ENCODE results near the gene PALD1.
"Not testable (repeated sequence)": the region's sequence is repeated elsewhere in the genome, so short reads cannot be mapped to it uniquely, and the experiment has no call there.

Gene PALD1

DNA sequence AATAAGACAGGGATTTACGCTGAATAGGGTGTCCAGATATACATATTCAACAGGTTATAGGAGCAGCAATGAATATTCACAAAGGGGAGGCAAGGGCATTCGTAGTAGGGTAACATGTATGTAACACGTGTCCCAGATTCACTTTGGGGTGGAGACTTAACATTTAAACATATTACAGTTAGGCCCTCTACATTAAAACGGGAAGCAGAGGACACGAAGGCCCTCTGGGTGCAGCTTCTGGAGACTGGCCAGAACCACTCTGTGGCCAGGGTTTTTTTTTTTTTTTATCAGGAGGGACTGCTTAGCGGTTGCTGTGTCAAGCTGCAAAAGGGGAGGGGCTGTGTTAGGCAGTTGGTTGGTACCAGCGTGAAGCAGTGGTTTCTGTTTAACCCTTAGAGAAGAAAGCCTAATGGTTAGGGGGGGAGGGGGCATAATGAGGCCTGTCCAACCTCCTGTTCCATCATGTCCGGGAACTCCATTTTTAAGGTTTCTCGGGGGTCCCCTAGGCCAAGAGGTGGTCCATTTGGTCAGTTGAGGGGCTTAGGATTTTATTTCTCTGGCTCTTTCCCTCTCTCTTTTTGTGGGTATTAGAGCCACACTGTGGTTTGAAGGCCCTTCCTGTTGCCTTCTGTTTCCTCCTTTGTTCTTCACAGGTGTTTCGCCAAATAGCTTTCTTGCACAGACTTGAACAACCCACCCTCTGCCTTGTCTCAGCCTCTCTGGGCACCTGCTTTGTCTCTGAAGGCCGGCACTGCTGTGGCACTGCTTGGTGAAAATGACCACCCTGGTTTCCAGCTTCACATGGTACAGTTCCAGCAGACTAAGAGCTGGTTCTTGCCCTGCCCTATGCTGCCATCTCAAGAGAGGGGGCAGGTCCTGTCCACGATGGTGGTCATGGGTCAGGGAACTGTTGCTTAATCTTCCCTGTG, 97.6 kb downstream of the PALD1 start:
- DNase-seq: peak; percentile 84

DNA sequence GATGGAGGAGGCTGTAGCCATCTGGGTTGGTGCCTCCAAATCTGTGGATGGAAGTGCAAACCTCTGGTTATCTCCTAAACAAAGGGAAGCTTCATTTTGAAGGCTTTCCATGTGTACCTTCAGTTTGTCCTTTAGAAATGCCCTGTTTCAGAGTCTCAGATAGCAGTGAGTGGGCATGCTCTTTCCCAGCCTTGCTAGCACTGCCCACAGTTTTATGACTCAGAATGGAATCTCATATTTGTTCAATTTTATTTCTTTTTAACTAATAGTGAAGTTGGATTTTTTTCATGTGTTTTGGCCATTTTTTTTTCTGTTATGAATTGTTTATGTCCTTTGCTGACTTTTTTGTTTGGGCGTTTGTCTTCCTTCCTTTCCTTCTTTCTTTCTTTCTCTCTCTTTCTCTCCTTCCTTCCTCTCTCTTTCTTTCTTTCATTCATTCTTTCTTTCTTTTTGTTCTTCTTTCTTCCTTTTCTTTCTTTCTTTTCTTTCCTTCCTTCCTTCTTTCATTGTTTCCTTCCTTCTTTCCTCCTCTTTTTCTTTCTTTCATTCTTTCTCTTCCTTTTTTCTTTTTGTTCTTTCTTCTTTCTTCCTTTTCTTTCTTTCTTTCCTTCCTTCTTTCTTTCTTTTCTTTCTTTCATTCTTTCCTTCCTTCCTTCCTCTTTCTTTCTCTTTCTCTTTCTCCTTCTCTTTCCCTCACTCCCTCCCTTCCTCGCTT, 98.4 kb downstream of the PALD1 start:
- DNase-seq: no peak

DNA sequence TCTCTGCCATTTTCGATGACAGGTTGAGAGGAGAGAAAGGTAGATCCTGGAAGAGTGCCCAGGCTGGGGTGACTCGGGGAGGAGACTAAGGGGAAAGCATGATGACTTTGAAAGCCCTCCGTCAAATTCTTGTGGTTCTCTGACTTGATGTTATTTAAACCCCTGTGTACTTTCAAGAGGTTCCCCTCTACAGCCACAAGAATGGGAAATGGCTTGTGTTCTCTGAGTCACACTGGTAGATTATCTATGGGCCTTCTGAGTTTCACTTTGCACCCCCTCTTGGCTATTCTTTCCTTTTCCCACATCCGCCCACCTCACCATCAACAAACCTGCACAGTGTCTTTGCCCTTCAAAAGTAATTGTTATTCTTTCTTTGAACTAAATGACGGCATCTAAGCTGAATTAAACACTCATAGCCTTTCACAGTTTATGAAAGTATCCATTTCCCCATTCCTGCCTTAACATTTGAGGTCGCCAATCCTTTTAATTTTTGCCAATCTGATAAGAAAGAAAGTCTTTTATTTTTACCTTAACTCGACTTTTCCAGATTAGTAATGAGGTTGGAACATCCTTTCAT, 99.9 kb downstream of the PALD1 start:
- no peak for DNase-seq

DNA sequence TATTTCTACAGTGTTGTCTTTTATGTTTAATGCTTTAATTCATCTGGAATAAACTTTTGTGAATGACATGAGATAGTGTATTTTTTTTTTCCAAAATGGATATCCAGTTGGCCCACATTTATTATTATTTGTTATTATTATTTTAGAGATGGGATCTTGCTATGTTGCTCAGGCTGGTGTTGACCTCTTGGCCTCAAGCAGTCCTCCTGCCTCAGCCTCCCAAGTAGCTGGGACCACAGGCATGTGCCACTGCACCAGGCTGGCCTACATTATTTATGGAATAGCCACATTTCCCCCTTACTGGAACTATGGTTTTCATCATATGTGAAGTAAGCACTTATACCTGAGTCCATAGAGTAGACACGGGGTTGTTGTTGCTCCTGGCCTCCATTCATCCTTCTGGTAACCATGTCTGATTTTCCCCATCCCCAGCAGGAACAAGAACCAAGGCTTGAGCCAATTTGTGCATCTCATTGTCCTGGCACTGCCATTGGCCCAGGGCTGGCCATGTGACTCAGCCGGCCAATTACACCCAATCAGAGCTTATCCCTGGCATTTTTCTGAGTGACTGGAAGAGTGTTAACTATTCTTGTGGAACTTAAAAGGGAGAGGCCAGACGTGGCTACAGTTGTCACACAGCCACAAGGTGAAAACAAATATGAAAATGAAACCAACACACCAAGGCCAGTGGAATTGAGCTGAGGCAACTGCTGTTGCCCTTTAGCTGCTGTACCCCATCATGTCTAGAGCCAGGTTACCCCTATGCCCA, 100.9 kb downstream of the PALD1 start:
- DNase-seq: no peak

DNA sequence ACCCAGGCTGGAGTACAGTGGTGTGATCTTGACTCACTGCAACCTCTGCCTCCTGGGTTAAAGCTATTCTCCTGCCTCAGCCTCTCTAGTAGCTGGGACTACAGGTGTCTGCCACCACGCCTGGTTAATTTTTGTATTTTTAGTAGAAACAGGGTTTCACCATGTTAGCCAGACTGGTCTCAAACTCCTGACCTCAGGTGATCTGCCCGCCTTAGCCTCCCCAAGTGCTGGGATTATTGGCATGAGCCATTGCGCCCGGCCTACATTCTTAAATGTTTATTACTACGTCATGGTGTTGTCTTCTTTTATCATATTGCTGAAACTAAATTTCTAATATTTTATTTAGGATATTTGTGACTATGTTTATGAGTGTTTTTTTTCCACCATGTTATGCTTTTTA, 102.6 kb downstream of the PALD1 start:
- not testable (repeated sequence) for DNase-seq

DNA sequence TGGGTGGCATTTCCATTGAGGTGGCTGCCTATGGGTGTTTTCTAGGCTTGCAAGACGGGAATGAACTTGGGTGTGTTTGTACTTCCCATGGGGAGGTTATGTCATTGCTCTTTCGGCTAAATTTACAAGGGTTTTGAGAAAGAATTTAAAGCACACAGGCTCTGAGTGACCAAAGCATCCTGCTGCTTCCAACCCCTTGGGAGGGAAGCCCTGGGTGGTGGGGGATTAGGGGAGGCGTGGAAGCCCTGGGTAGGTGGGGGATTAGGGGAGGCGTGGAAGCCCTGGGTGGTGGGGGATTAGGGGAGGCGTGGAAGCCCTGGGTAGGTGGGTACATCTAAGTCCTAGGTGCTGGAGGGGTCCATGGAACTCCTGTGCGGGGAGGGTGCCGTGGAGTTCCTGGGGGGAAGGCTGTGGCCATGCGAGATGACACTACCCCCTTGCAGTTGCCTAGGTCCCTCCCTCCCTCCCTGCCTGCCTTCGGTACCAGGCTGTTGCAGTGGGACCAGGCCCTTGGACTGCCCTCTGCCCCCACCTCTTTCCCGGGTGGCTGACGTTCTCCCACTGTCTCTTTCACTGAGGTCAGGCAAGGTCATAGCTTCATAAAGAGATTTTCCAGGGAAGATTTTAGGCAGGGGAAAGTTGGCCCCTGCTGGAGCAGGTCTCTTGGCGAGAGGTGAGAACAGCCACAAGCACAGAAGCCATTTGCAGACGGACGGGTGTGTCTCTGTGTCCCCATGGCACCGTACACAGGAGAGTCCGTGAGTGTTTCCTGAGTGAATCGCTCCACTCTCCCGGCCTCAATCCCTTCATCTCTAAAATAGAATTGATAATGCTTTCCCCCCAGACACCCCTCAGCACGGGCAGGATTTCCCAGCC, 104.5 kb downstream of the PALD1 start:
- no peak for DNase-seq

DNA sequence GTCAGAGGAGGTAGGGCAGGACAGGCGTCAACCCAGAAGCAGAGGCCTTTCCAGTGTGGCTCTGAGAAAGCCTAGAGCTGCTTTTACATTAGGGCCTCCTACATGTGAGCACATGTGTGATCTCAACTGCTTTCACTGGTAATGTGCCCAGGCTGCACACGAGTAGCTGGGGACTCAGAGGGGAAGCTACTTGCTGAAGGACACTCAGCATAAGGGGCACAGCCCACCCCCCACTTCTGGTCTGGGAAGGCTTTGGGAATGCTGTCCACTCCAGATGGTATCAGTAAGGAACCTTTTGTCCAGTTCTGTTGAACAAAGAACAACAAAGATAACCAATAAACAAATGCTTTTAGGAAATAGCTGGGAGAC, 105.1 kb downstream of the PALD1 start:
- DNase-seq: no peak

DNA sequence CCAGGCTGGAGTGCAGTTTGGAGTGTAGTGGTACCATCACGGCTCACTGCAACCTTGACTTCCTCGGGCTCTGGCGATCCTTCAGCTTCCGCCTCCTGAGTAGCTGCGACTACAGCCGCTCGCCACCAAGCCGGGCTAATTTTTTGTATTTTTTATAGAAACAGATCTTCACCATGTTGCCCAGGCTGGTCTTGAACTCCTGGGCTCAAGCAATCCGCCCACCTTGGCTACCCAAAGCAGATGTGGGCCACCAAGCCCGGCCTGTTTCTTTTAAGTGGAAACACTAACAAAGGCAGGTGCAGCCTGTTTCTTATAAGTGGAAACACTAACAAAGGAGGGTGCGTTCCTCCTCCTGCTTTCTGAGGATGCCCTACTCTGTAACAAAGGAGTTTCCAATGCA, 105.8 kb downstream of the PALD1 start:
- DNase-seq: no peak

DNA sequence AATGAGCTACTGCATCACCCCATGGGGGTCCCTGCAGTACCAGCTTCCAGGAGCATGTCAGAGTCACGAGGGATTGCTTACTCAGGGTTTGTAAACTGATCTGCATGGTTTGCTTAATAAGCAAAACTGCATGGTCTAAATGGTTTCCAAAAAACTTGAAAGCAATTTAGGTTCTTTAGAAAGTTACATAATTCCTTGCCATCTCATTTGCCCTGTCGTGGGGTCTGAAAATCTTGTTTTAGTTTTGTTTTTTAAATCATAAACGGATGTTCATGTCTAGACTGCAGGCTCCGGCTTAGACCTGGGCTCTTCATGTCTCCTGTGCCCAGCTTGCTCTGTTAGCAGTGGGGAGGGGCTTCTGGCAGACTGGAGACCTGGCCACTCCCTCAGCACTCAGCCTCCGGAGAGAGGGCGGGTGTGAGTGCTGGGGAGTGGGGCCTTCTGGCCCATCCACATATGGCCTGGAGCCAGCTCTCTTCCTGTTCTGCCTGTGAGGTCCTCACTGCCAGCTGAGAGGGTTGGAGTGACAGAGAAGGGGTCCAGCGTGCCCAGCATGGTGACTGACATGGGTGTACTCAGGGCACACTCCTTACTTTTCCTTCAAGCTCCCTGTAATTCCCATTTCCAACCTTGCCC, 106.5 kb downstream of the PALD1 start:
- no peak for DNase-seq

DNA sequence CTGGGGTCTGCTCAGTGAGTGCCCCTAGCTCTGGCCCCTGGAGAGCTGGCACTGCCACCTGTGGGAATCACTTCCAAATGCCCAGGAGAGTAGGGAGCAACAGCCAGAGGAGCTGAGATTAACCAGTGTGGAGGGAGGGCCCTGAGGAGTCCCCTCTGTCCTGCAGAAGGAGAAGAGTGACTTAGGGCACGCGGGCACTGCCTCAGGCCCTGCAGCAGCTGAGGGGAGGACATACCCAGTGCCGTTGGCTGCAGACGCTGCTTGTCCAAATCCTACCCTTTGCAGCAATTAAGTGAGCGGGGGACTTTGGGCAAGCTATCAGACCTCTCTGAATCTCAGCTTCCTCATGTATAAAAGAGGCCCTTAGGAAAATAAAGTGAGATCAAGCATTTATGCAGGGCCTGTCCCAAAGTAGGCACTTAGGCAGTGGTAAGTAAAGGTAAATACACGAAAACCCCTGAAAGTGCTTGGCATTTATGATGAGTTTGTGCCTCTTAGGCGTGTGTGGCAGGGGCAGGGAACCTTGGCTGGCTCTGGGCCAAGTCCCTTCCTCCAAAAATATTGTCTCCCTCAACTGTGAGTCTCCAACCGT, 107.1 kb downstream of the PALD1 start:
- no peak for DNase-seq

DNA sequence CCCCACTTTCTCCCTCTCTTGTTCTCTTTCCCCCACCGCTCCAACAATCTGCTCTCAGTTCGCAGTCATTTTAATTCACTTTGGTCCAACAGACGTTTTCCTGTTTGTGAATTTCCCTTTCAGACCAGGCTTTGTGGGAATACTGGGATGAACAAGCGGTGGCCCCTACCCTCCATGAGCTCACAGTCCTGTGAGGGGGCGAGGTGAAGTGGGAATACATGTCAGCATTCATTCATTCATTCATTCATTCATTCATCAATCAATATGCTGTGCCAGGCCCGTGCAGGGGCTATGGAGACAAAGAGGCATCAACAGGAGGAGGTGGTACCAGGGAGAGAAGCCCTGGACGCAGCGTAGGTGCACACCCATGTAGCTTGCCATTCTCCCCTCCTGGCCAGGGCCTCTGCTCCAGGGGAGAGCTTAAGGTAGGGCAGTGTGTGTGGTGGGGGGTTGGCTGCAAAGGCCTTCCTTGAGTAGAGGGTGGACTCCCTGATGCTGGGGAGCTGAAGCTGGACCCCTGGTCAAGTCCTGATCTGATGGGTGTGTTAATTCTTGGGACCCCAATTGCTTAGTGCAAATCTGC, 107.9 kb downstream of the PALD1 start:
- no peak for DNase-seq

DNA sequence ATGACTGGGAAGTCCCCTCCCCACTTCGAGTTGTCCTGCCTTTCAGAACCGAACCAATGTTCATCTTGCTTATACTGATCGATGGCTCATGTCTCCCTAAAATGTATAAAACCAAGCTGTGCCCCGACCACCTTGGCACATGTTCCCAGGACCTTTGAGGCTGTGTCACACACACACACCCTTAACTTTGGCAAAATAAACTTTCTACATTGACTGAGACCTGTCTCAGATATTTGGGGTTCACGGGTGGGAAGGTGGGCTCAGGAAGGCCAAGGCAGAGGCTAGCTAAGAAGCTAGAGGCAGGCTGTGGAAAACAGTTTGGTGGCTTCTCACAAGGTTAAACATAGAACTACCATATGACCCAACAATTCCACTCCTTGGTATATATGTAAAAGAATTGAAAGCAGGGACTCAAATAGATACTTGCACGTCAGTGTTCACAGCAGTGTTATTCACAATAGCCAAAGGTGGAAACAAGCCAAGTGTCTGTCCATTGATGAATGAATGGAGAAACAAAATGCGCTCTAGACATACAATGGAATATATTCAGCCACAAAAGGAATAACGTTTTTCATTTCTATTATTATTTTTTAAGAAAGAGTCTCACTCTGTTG, 108.6 kb downstream of the PALD1 start:
- no peak for DNase-seq

DNA sequence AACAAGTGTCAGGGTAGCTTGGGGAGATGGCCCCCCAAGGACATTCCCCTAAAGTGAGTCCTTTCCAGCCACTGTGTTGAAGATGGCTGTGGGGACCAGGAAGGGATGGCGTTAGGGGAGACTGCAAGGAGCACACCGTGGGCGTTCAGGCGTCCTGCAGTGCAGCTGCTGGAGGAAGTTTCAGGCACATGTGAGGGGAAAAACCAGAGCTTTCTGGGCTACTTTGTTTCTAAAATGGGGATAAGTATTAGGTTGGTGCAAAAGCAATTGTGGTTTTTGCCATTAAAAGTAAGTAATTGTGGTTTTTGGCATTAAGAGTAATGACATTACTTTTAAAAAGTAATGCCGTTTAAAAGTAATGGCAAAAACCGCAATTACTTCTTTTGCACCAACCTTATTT, 109.7 kb downstream of the PALD1 start:
- no peak for DNase-seq

DNA sequence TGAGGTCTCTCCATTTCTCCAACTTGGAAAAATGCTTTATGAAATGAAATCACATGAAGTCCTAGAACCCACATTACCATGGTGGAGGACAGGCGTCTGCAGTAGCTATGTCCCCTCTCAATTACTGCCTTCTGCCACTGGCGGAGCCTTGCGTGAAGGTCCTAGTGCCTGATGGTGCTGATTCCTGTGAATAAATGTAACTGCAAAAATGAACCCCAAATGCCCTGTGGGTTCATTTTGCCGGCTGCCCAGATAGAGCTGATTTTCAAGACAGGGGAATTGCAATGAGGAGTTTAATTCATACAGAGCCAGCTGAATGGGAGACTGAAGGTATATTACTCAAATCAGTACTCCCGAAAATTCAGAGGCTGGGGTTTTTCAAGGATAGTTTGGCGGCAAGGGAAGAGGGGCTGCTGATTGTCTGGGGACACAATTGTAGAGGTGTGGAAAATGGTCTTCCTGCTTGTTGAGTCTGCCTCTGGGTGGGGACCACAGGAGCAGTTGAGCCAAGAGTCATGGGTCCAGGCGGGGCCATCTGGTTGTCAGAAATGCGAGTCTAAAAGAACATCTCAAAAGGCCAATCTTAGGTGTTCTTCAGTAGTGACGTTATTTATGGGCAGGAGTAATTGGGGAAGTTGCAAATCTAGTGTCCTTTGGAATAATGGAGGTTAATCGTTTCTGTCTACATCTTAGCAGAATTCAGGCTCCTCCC, 110.4 kb downstream of the PALD1 start:
- DNase-seq: no peak

DNA sequence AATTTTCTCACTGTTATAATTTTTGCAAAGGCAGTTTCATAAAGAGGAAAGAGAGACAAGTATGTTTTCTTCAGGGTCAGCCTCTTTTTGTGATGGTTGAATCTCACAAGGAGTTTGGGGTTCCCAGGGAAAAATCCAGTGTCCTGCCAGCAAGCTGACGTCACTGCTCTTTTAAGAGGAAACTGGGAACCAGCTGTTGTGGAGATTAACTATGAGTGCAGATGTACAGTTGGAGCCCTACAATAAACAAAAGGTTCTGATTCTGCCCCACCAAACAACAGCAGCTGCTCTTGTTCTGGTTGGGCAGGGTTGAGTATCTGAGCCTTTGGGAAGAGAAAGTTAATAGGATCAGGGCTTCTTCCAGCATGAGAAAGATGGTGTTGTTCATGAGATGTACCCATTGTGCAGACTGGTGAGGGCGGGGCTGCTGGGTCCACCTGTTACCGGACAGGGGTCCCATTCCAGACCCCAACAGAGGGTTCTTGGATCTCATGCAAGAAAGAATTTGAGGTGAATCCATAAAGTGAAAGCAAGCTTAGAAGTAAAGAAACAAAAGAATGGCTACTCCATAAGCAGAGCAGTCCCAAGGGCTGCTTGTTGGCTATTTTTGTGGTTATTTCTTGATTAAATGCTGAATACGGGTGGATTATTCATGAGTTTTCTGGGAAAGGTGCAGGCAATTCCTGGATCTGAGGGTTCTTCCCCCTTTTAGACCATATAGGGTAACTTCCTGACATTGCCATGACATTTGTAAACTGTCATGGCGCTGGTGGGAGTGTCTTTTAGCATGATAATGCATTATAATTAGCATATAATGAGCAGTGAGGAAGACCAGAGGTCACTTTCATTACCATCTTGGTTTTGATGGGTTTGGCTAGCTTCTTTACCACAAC, 111.4 kb downstream of the PALD1 start:
- DNase-seq: no peak

DNA sequence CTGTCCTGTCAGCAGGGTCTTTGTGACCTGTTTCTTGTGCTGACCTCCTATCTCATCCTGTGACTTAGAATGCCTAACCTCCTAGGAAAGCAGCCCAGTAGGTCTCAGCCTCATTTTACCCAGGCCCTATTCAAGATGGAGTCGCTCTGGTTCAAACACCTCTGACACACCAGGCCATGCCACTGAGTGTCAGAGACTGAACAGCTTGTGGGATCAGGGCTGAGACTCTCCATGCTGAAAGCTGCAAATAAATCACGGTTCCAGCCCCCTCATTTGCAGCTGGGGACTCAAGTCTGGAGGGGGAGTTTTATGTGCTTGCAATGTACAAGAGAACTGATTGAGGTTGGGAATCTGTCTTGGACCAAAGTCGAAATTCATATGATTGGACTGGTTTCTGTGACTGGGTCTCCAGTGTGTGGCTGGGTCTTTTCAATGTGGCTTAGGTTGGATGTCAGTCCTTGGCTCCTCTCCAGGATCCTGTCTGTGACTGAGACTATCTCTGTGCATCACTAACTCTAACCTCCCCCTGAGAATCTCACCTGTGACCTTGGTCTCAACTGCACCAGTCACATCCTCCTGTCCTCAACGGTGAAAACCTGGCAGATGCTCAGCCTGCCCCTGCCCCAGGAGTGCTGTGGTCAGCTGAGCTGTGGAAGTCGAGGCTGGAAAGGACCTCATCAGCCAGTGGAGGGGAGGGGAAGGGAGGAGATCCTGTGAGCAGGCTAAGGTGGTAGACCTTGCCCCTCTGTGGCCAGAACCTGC, 112.3 kb downstream of the PALD1 start:
- no peak for DNase-seq

DNA sequence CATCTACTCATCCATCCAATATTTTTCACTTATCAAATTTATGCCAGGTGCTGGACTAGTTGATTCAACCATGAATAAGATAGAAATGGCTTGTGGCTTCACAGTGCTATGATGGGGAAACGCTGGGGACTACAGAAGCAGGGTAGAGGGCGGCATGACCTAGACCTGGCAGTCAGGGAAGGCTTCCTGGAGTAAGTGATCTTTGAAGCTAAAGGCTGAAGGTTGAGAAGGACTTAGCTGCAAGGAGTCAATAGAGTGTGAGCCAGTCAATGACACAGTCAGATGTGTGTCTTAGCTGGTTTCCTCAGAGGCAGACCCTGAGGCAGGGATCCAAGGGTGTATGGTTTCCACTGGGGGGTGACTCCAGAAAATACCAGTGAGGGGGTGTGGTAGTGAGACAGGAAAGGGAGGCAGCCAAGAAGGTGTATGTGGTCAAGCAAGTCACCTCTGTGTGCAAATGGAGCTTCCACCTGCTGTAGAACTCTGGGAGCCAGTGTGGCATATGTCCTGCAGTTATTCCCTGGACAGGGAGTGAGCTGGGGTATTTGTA, 113.7 kb downstream of the PALD1 start:
- DNase-seq: no peak
